HepG2 (cell line): Measurements from ENCODE around the gene GFPT2.

Experiments used
- CTCF ChIP-seq: sonication (generic); formaldehyde crosslinking; IDR thresholded peaks from 2 replicates; pipeline ENCODE4 v1.5.0; 2020; ENCODE audit warnings: mild to moderate bottlenecking, missing genetic modification reagents, moderate library complexity
- ZNF33A ChIP-seq: sonication (generic); formaldehyde crosslinking; IDR thresholded peaks from 2 replicates; pipeline ENCODE4 v1.5.1; 2020; ENCODE audit warnings: missing genetic modification reagents, mild to moderate bottlenecking, moderate library complexity, borderline replicate concordance

- TF ChIP-seq CTCF: no peak
- no peak for TF ChIP-seq ZNF33A
Measured at GRCh38 chr5:180335614-180336233, 17.4 kb downstream of the GFPT2 start.
